SU-DHL-6 (cell line): ENCODE data around the gene NUMB.
"Not testable (repeated sequence)": the region's sequence is repeated elsewhere in the genome, so short reads cannot be mapped to it uniquely, and the experiment has no call there.

Source experiments
- H2AFZ ChIP-seq: fragments of 200-600 bp; sonication (generic); 2 replicates; pipeline ENCODE4 v1.6.1; 2014; ENCODE audit warnings: low read depth, mild to moderate bottlenecking, moderate library complexity, mixed read lengths, antibody characterized with exemption, low read length; ENCODE audit not compliant: severe bottlenecking
- H3F3A ChIP-seq: fragments of 200-600 bp; shearing (Covaris generic); 2 replicates; pipeline ENCODE4 v1.6.0; 2016; ENCODE audit warnings: antibody characterized with exemption, mild to moderate bottlenecking; ENCODE audit not compliant: insufficient read depth
- H3K27ac ChIP-seq: fragments of 200-600 bp; sonication (generic); 2 replicates; pipeline ENCODE4 v1.5.1; 2016; ENCODE audit warnings: low read depth, mild to moderate bottlenecking, low read length, moderate library complexity, mixed read lengths
- H3K27me3 ChIP-seq: fragments of 200-600 bp; sonication (generic), shearing (Covaris generic); 2 replicates; pipeline ENCODE4 v1.6.0; 2014; ENCODE audit warnings: mild to moderate bottlenecking, low read length
- H3K36me3 ChIP-seq: fragments of 200-600 bp; sonication (generic); 2 replicates; pipeline ENCODE4 v1.6.1; 2014; ENCODE audit warnings: mild to moderate bottlenecking, low read length, mixed read lengths
- H3K4me2 ChIP-seq: fragments of 300-600, 200-600 bp; shearing (Covaris generic), sonication (generic); 2 replicates; pipeline ENCODE4 v1.6.0; 2014; ENCODE audit warnings: low read length, low read depth, mild to moderate bottlenecking; ENCODE audit not compliant: poor library complexity, severe bottlenecking
- H3K4me3 ChIP-seq: fragments of 200-600 bp; sonication (generic); 2 replicates; pipeline ENCODE4 v1.5.1; 2014; ENCODE audit warnings: antibody characterized with exemption, low read length, mild to moderate bottlenecking, mixed read lengths; ENCODE audit not compliant: insufficient read depth, poor library complexity, severe bottlenecking
- H3K79me2 ChIP-seq: fragments of 200-600 bp; sonication (generic); 2 replicates; pipeline ENCODE4 v1.6.1; 2014; ENCODE audit warnings: mild to moderate bottlenecking, low read length, moderate library complexity; ENCODE audit not compliant: insufficient read depth
- H3K9ac ChIP-seq: fragments of 200-600 bp; sonication (generic); 2 replicates; pipeline ENCODE4 v1.7.0; 2014; ENCODE audit warnings: mild to moderate bottlenecking, low read length
- H3K9me2 ChIP-seq: fragments of 200-600 bp; sonication (generic); replicated peaks from 2 replicates; pipeline ENCODE4 v1.6.1; 2014; ENCODE audit warnings: low read length; ENCODE audit not compliant: insufficient read depth
- H3K9me3 ChIP-seq: fragments of 200-600 bp; sonication (generic); 2 replicates; pipeline ENCODE4 v1.6.1; 2014; ENCODE audit warnings: low read length, mixed read lengths; ENCODE audit not compliant: insufficient read depth
- H4K20me1 ChIP-seq: fragments of 200-600 bp; sonication (generic); 2 replicates; pipeline ENCODE4 v1.6.1; 2014; ENCODE audit warnings: low read depth, mild to moderate bottlenecking, antibody characterized with exemption, low read length, moderate library complexity, mixed read lengths
- EZH2phosphoT487 ChIP-seq: fragments of 200-600 bp; sonication (generic), shearing (Covaris generic); conservative IDR thresholded peaks from 2 replicates; pipeline ENCODE4 v1.6.1; 2018; ENCODE audit warnings: mild to moderate bottlenecking, antibody characterized with exemption, low read length, moderate library complexity, mixed read lengths
- TF ChIP-seq, protein P1 (sequence below): fragments of 200-600 bp; sonication (generic); IDR thresholded peaks from one replicate; pipeline ENCODE4 v1.5.1; 2017; ENCODE audit warnings: antibody characterized with exemption, mild to moderate bottlenecking, low read length, moderate library complexity; ENCODE audit not compliant: insufficient read depth, poor library complexity, severe bottlenecking

Gene NUMB

DNA sequence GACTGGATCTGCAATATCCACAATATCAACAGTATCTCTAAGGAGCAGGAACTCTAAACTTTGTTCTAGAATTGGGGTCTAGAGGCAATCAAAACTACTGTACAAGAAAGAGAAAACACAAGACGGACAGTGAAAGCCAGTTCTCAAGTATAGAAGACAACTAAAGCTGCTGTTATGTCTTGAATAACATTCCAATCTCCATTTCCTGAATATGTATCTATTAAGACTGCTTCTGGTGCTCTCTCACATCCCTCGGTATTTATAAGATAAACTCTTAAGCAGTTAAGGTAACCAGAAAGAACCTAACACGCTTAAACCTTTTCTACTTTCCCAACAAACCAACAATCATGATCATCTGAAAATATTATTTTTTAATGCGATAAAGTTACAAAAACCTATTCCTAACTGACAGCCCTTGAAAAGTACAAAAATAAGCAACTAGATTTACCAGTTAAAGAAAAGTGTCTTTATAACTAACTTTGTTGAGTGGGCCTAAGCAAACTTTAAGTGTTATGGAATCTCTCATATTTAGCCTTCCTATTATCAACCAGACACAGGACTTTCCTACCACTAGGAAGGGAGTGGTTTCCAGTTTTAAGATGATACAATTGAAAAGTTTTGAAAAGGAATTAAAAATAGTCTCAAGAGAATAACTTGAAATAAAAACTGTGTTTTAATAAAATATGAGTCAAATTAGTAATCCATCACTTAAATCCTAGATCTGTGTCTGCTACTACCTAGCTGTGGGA is 30.7 kb downstream of the NUMB start:
- no peaks in the 10 kb centered on the region for H3K9me3 ChIP-seq
- H2AFZ ChIP-seq: no peak overlapping the region
- H3K4me2 ChIP-seq: no peak overlapping the region
- H3K9me2 ChIP-seq: no peaks in the 10 kb centered on the region
- no peaks in the 10 kb centered on the region for H3K36me3 ChIP-seq
- H3K27ac ChIP-seq: no peak overlapping the region
- H3K4me3 ChIP-seq: no peak overlapping the region
- TF ChIP-seq EZH2phosphoT487: no peak
- TF ChIP-seq, protein P1, sequence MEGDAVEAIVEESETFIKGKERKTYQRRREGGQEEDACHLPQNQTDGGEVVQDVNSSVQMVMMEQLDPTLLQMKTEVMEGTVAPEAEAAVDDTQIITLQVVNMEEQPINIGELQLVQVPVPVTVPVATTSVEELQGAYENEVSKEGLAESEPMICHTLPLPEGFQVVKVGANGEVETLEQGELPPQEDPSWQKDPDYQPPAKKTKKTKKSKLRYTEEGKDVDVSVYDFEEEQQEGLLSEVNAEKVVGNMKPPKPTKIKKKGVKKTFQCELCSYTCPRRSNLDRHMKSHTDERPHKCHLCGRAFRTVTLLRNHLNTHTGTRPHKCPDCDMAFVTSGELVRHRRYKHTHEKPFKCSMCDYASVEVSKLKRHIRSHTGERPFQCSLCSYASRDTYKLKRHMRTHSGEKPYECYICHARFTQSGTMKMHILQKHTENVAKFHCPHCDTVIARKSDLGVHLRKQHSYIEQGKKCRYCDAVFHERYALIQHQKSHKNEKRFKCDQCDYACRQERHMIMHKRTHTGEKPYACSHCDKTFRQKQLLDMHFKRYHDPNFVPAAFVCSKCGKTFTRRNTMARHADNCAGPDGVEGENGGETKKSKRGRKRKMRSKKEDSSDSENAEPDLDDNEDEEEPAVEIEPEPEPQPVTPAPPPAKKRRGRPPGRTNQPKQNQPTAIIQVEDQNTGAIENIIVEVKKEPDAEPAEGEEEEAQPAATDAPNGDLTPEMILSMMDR: no peak
- 0 out of 2 replicates have a peak, but pooled peaks cover 3% of the 10 kb centered on the region for H3F3A ChIP-seq
- H3K79me2 ChIP-seq: peaks cover 2% of the 10 kb centered on the region; the same call in 1 of the 2 replicates
- H4K20me1 ChIP-seq: no peaks in the 10 kb centered on the region
- H3K27me3 ChIP-seq: no peaks in the 10 kb centered on the region
- H3K9ac ChIP-seq: no peak overlapping the region

DNA sequence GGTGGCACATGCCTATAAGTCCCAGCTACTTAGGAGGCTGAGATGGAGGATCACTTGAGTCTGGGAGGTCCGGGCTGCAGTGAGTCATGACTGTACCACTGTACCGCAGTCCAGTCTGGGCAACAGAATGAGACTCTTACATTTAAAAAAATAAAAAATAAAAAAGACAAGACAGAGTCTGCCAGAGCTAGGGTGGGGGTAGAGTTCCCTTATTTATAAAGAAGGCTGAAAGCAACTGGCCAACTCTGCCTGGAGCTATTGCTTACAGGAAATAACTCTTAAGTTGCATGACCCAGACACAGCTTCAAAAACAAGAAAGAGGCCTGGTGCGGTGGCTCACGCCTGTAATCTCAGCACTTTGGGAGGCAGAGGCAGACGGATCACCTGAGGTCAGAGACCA is 31.5 kb downstream of the NUMB start:
- Histone ChIP-seq H3K36me3 (no peaks in the 10 kb centered on the region), H4K20me1 (no peaks in the 10 kb centered on the region), H3K79me2 (no peaks in the 10 kb centered on the region; the same call in 1 of the 2 replicates), H2AFZ (no peak overlapping the region), H3K9me2 (no peaks in the 10 kb centered on the region), H3F3A (0 out of 2 replicates have a peak, but pooled peaks cover 3% of the 10 kb centered on the region), H3K27me3 (no peaks in the 10 kb centered on the region), H3K9me3 (no peaks in the 10 kb centered on the region), H3K27ac (no peak overlapping the region), H3K9ac (no peak overlapping the region), H3K4me2 (no peak overlapping the region), H3K4me3 (no peak overlapping the region)
- TF ChIP-seq, protein P1: no peak
- no peak for TF ChIP-seq EZH2phosphoT487

DNA sequence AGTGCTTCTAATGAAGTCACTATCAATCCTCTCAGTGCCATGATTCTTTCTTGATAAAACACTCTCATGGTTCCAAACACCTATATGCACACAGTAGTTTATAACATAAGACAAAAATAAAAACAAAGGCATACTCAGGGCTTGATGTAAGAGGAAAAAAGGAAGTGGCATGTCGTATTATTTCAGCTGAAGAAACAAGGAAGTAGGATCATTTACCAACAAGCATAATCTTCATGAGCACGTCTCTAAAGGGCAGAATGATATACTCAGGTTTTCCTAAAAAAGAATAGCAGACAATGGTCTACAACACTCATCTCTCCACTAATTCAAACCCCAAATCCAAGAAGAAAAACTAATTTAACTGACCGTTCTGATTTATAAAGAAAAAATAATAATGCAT is 33.9 kb downstream of the NUMB start:
- H3K27me3 ChIP-seq: no peaks in the 10 kb centered on the region
- 0 out of 2 replicates have a peak, but pooled peaks cover 3% of the 10 kb centered on the region for H3F3A ChIP-seq
- no peak overlapping the region for H3K4me3 ChIP-seq
- no peaks in the 10 kb centered on the region for H3K9me3 ChIP-seq
- no peaks in the 10 kb centered on the region for H3K36me3 ChIP-seq
- no peak overlapping the region for H3K27ac ChIP-seq
- H3K4me2 ChIP-seq: peak overlapping the region; percentile 62
- H2AFZ ChIP-seq: peak overlapping the region; percentile 64
- H3K79me2 ChIP-seq: no peaks in the 10 kb centered on the region; the same call in 1 of the 2 replicates
- H3K9ac ChIP-seq: no peak overlapping the region
- no peak for TF ChIP-seq EZH2phosphoT487
- TF ChIP-seq, protein P1: no peak
- H4K20me1 ChIP-seq: no peaks in the 10 kb centered on the region
- H3K9me2 ChIP-seq: no peaks in the 10 kb centered on the region

DNA sequence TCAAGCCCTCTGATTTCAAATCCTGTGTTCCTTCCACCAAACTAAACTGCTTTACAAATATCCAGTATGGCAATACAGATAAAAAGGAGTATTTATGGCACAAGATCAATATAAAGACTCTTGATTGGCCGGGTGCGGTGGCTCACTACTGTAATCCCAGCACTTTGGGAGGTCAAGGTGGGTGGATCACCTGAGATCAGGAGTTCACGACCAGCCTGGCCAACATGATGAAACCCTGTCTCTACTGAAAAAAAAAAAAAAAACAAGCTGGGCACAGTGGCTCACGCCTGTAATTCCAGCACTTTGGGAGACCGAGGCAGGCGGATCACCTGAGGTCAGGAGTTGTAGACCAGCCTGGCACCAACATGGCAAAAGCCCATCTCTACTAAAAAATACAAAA is 35.3 kb downstream of the NUMB start:
- H3K9me2 ChIP-seq, H3K9me3 ChIP-seq, H3K4me2 ChIP-seq, H3K27me3 ChIP-seq, H3F3A ChIP-seq, H4K20me1 ChIP-seq, H3K79me2 ChIP-seq, H3K27ac ChIP-seq, H3K4me3 ChIP-seq, H3K36me3 ChIP-seq, H2AFZ ChIP-seq, H3K9ac ChIP-seq: not testable (repeated sequence)
